ENCODE measurements around the gene TBC1D21. TPM values are rescaled to one million over a fixed set of nuclear protein-coding genes. Genes with fewer than 3 reads are reported as not detected.

The TBC1D21 gene
- polyA plus RNA-seq, 1 donor: not detected

DNA sequence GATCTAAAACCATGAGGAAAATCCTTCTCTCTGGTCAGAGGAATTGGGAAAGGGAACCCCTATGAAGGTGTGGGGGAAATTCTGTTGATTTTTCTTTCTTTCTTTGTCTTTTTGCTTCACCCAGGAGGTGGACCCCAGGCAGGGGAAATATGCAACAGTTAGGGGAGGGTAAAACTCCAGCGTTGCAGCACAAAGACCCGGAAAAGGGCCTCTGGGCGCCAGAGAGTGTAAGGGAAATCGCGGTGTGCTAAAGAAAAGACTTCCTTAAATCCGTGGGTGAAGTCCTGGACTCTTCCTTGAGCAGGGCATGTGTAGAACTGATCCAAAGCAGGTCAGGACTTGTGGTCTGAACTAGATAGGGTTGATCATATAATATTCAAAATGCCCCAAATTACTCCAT, 11.1 kb upstream of the TBC1D21 start:
- DNase-seq: no peak
- no peaks in the 10 kb centered on the region for H3K36me3 ChIP-seq (ENCODE audit: control insufficient read depth, insufficient read depth, low read length)
- H3K4me1 ChIP-seq (ENCODE audit: control insufficient read depth, insufficient read depth, low read length): peaks cover 8% of the 10 kb centered on the region
- no peak overlapping the region for H3K27ac ChIP-seq (ENCODE audit: low read length)
- no peaks in the 10 kb centered on the region for H3K9me3 ChIP-seq (ENCODE audit: control insufficient read depth, low read depth, low read length)
- whole genome bisulfite sequencing (ENCODE audit: insufficient coverage, low lambda C conversion rate): no CpG with 5 or more reads among the region's 6 CpGs
- H3K27me3 ChIP-seq (ENCODE audit: control insufficient read depth, insufficient read depth, low read length): peaks cover 12% of the 10 kb centered on the region
- H3K4me3 ChIP-seq (ENCODE audit: low read length): no peak overlapping the region

DNA sequence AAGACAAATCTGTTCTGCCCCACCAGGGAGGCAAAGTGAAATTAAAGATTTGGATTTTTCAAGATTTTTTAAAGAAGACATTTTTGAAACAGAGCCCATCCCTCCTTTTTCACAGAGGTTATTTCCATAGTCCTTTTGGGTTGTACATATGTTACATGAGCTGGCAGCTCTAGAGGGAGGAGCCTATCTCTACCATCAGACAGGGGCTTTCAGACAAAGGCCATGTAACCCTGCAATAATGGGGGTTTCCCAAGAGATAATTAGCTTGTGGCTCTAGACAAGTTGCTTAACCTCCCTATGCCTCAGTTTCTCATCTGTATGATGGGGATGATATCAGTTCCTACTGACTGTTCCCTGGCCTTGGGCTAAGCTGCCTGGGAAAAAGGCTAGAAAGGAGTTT, 8.0 kb upstream of the TBC1D21 start:
- Histone ChIP-seq H3K4me1 (ENCODE audit: control insufficient read depth, insufficient read depth, low read length) (peaks cover 9% of the 10 kb centered on the region), H3K27ac (ENCODE audit: low read length) (no peak overlapping the region), H3K27me3 (ENCODE audit: control insufficient read depth, insufficient read depth, low read length) (peaks cover 5% of the 10 kb centered on the region), H3K36me3 (ENCODE audit: control insufficient read depth, insufficient read depth, low read length) (no peaks in the 10 kb centered on the region), H3K9me3 (ENCODE audit: control insufficient read depth, low read depth, low read length) (no peaks in the 10 kb centered on the region), H3K4me3 (ENCODE audit: low read length) (no peak overlapping the region)
- DNase-seq: no peak

DNA sequence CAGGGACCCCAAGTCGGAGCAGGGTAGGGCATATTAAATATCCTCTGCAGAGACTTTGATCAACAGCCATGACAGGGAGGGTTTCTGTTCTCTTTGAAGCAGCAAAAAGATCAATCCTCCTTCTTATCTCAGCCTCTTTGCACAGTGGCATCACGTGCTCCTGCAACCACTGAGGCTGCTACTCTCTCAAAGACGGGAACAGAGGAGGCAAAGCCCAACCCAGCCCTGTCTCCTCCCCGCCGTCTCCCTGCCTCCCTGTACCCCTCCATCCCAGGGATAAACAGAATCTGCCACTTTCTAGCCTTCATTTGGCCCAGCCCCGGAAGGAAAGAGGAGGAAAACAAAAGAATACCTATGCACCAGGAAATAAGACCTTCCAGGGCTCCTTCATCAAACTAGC, 7.5 kb upstream of the TBC1D21 start:
- Histone ChIP-seq H3K36me3 (ENCODE audit: control insufficient read depth, insufficient read depth, low read length) (no peaks in the 10 kb centered on the region), H3K27ac (ENCODE audit: low read length) (no peak overlapping the region), H3K4me3 (ENCODE audit: low read length) (no peak overlapping the region), H3K27me3 (ENCODE audit: control insufficient read depth, insufficient read depth, low read length) (peaks cover 2% of the 10 kb centered on the region), H3K4me1 (ENCODE audit: control insufficient read depth, insufficient read depth, low read length) (peaks cover 13% of the 10 kb centered on the region), H3K9me3 (ENCODE audit: control insufficient read depth, low read depth, low read length) (no peaks in the 10 kb centered on the region)
- peak in 1 of 2 donors; percentile 64 for DNase-seq
- WGBS (ENCODE audit: insufficient coverage, low lambda C conversion rate): no CpG with 5 or more reads among the region's 6 CpGs

- WGBS (ENCODE audit: insufficient coverage, low lambda C conversion rate): no CpG with 5 or more reads among the region's 2 CpGs
- Histone ChIP-seq H3K36me3 (ENCODE audit: control insufficient read depth, insufficient read depth, low read length) (no peaks in the 10 kb centered on the region), H3K9me3 (ENCODE audit: control insufficient read depth, low read depth, low read length) (no peaks in the 10 kb centered on the region), H3K27me3 (ENCODE audit: control insufficient read depth, insufficient read depth, low read length) (peaks cover 2% of the 10 kb centered on the region), H3K27ac (ENCODE audit: low read length) (no peak overlapping the region), H3K4me1 (ENCODE audit: control insufficient read depth, insufficient read depth, low read length) (peaks cover 18% of the 10 kb centered on the region), H3K4me3 (ENCODE audit: low read length) (no peak overlapping the region)
- no peak for DNase-seq
Measured at GRCh38 chr15:73866481-73866880, 6.9 kb upstream of the TBC1D21 start.

- Histone ChIP-seq H3K4me1 (ENCODE audit: control insufficient read depth, insufficient read depth, low read length) (peaks cover 21% of the 10 kb centered on the region), H3K27me3 (ENCODE audit: control insufficient read depth, insufficient read depth, low read length) (peaks cover 2% of the 10 kb centered on the region), H3K9me3 (ENCODE audit: control insufficient read depth, low read depth, low read length) (no peaks in the 10 kb centered on the region), H3K27ac (ENCODE audit: low read length) (no peak overlapping the region), H3K4me3 (ENCODE audit: low read length) (no peak overlapping the region), H3K36me3 (ENCODE audit: control insufficient read depth, insufficient read depth, low read length) (no peaks in the 10 kb centered on the region)
- WGBS (ENCODE audit: insufficient coverage, low lambda C conversion rate): no CpG with 5 or more reads among the region's 6 CpGs
- DNase-seq: peak in 1 of 2 donors; percentile 50
Measured at GRCh38 chr15:73866881-73867410, 6.4 kb upstream of the TBC1D21 start.

GRCh38 chr15:73867426-73867825, 5.9 kb upstream of the TBC1D21 start:
- WGBS (ENCODE audit: insufficient coverage, low lambda C conversion rate): no CpG with 5 or more reads among the region's 3 CpGs
- Histone ChIP-seq H3K4me1 (ENCODE audit: control insufficient read depth, insufficient read depth, low read length) (peaks cover 21% of the 10 kb centered on the region), H3K9me3 (ENCODE audit: control insufficient read depth, low read depth, low read length) (no peaks in the 10 kb centered on the region), H3K27me3 (ENCODE audit: control insufficient read depth, insufficient read depth, low read length) (no peaks in the 10 kb centered on the region), H3K27ac (ENCODE audit: low read length) (no peak overlapping the region), H3K36me3 (ENCODE audit: control insufficient read depth, insufficient read depth, low read length) (no peaks in the 10 kb centered on the region), H3K4me3 (ENCODE audit: low read length) (no peak overlapping the region)
- DNase-seq: no peak

GRCh38 chr15:73867956-73868355, 5.4 kb upstream of the TBC1D21 start:
- no peak for DNase-seq
- no CpG with 5 or more reads among the region's 2 CpGs for WGBS (ENCODE audit: insufficient coverage, low lambda C conversion rate)
- H3K36me3 ChIP-seq (ENCODE audit: control insufficient read depth, insufficient read depth, low read length): no peaks in the 10 kb centered on the region
- H3K4me3 ChIP-seq (ENCODE audit: low read length): no peak overlapping the region
- peaks cover 21% of the 10 kb centered on the region for H3K4me1 ChIP-seq (ENCODE audit: control insufficient read depth, insufficient read depth, low read length)
- H3K27ac ChIP-seq (ENCODE audit: low read length): no peak overlapping the region
- no peaks in the 10 kb centered on the region for H3K27me3 ChIP-seq (ENCODE audit: control insufficient read depth, insufficient read depth, low read length)
- H3K9me3 ChIP-seq (ENCODE audit: control insufficient read depth, low read depth, low read length): no peaks in the 10 kb centered on the region

DNA sequence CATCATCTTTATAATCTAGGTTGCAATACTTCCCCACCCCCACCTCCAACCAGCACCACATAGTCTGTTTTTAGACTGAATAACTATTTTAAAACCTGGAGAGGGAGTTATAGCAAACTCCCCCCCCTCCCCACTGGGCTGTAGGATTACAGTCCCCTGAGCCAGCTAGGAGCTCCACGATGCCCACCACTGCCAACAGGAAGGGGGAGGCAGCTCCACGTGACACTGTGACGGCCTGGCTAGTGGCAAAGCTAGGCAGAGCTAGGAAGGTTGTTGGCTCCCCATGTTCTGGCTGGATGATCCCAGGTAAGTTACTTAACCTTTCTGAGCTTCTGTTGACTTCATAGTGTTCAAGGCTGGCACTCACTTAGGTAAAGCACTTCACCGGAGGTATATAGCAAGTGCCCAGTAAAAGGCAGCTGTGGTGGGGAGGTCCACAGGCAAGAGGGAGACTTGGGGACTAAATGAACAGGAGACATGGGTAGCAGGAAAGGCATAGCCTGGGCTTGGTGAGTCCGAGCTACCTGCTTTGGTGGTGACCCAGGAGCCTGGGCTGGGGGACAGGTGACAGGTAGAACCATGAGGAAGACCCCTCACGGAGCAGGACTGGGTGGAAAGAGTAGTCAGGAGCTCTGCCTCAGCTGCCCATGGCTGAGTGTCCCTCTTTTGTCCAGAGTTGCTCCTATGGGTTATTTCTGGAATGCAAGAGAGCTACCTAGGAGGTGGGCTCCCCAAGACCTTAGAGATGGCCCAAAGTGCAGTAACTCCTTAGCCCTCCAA, 4.0 kb upstream of the TBC1D21 start:
- no peaks in the 10 kb centered on the region for H3K9me3 ChIP-seq (ENCODE audit: control insufficient read depth, low read depth, low read length)
- H3K4me3 ChIP-seq (ENCODE audit: low read length): no peak overlapping the region
- no peak overlapping the region for H3K27ac ChIP-seq (ENCODE audit: low read length)
- H3K36me3 ChIP-seq (ENCODE audit: control insufficient read depth, insufficient read depth, low read length): no peaks in the 10 kb centered on the region
- H3K27me3 ChIP-seq (ENCODE audit: control insufficient read depth, insufficient read depth, low read length): no peaks in the 10 kb centered on the region
- no CpG with 5 or more reads among the region's 6 CpGs for WGBS (ENCODE audit: insufficient coverage, low lambda C conversion rate)
- H3K4me1 ChIP-seq (ENCODE audit: control insufficient read depth, insufficient read depth, low read length): peaks cover 21% of the 10 kb centered on the region
- no peak for DNase-seq

DNA sequence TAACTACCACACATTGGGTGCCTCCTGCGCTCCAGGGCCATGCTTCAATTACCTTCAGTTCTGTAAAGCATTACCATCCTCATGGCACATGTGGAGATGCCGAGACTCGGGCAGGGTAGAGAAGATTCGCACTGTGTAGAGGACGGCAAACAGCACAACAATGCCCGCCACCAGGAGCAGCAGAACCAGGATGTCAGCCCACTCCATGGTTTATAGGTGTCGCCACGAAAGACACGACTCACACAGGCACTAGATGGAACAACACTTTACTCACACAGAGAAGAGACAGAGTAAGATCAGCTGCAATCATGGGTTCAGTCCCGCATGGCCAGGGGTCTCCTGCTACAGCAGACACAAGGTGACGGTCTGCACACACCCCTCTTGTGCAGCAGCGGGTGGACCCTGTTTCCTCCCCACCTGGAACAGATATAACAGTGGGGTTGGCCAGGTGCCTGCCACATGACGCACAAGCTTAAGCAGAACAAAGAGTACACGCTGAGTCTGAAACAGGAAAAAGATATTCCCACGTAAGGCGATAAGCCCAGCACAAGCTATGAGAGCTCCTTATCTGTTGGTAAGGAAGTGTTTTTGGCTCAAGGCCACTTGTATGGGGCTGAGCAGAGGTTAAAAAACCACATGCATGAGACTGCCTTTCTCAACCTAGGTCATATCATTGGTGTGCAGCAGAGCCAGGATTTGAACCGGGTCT, 2.5 kb upstream of the TBC1D21 start:
- Histone ChIP-seq H3K27ac (ENCODE audit: low read length) (no peak overlapping the region), H3K9me3 (ENCODE audit: control insufficient read depth, low read depth, low read length) (no peaks in the 10 kb centered on the region), H3K27me3 (ENCODE audit: control insufficient read depth, insufficient read depth, low read length) (no peaks in the 10 kb centered on the region), H3K4me1 (ENCODE audit: control insufficient read depth, insufficient read depth, low read length) (peaks cover 20% of the 10 kb centered on the region), H3K36me3 (ENCODE audit: control insufficient read depth, insufficient read depth, low read length) (no peaks in the 10 kb centered on the region), H3K4me3 (ENCODE audit: low read length) (no peak overlapping the region)
- peak; percentile 71 to 90 for DNase-seq
- WGBS (ENCODE audit: insufficient coverage, low lambda C conversion rate): 20% methylated on average over 3 of the region's 17 CpGs

DNA sequence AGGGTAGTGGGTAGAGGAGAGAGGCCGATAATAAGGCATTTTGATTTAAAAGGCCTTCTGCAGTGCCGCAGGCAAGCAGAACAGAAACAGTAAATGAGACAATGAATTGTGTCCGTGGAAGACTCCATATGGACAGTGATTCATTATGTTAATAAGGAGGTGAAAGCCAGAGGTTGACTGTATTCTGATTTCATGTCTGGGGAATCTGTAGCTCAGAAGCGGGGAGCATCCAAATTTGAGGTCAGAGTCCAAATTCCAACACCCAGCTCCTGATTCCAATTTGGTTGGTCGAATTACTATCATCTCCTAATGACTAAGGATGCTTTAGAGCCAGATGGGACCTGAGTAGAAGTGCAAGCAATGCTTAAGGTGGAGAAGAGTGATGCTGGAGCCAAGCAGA, 1.0 kb upstream of the TBC1D21 start:
- H3K36me3 ChIP-seq (ENCODE audit: control insufficient read depth, insufficient read depth, low read length): no peaks in the 10 kb centered on the region
- H3K9me3 ChIP-seq (ENCODE audit: control insufficient read depth, low read depth, low read length): no peaks in the 10 kb centered on the region
- no CpG with 5 or more reads among the region's 5 CpGs for WGBS (ENCODE audit: insufficient coverage, low lambda C conversion rate)
- no peak for DNase-seq
- peaks cover 20% of the 10 kb centered on the region for H3K4me1 ChIP-seq (ENCODE audit: control insufficient read depth, insufficient read depth, low read length)
- H3K27ac ChIP-seq (ENCODE audit: low read length): no peak overlapping the region
- no peaks in the 10 kb centered on the region for H3K27me3 ChIP-seq (ENCODE audit: control insufficient read depth, insufficient read depth, low read length)
- no peak overlapping the region for H3K4me3 ChIP-seq (ENCODE audit: low read length)

Data from large intestine (tissue), 3 donors.